ENCODE results near the gene KDM6A. TPM values are rescaled to one million over a fixed set of nuclear protein-coding genes. Genes with fewer than 3 reads are reported as not detected.

The KDM6A gene
- total and polyA plus RNA-seq, 2 of the 13 experiments (the other 11 are each of a cell fraction or from before 2014, with no cell fraction given) = 16.7 to 18.2 TPM

DNA sequence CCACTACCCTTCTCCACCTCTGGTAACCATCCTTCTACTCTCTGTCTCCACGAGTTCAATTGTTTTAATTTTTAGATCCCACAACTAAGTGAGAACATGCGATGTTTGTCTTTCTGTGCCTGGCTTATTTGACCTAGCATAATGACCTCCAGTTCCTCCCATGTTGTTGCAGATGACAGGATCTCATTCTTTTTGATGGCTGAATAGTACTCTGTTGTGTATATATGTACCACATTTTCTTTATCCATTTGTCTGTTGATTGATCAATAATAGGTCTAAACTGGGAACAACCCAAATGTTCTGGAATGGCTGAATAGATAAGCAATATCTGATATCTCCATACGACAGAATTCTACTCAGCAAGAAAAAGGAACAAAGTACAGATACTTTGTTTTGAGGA, 260.5 kb downstream of the KDM6A start:
- Histone ChIP-seq H3K36me3 (replicated peaks in 1 of 2; ENCODE audit: control insufficient read depth in 1 of 2, insufficient read depth in 2 of 2, low read length in 2 of 2) (no peaks in the 10 kb centered on the region), H3K27ac (ENCODE audit: extremely low read length, insufficient read depth, low read length) (no peak overlapping the region), H3K4me3 (replicated peaks in 1 of 3; ENCODE audit: insufficient read depth in 1 of 3, low read depth in 2 of 3, low read length in 3 of 3) (no peak overlapping the region), H3K9ac (ENCODE audit: insufficient read depth, low read depth, low read length) (no peak overlapping the region), H3K4me2 (ENCODE audit: low read depth, low read length) (no peak overlapping the region), H3K27me3 (ENCODE audit: control insufficient read depth in 1 of 2, insufficient read depth in 2 of 2, low read length in 2 of 2) (no peaks in the 10 kb centered on the region), H3K79me2 (ENCODE audit: insufficient read depth, low read length) (no peaks in the 10 kb centered on the region), H3K9me3 (ENCODE audit: low read length) (no peaks in the 10 kb centered on the region), H2AFZ (ENCODE audit: low read length) (no peak overlapping the region), H3K4me1 (ENCODE audit: insufficient read depth, low read length) (peaks cover 10% of the 10 kb centered on the region), H4K20me1 (ENCODE audit: insufficient read depth, low read length) (no peaks in the 10 kb centered on the region)
- POLR2A ChIA-PET = no interaction called here
- 68% methylated on average over 3 of the region's 3 CpGs for WGBS (ENCODE audit: low lambda C conversion rate)
- TF ChIP-seq ZIK1 (CRISPR knock-in tag; IDR thresholded peaks at IDR 0.05; ENCODE audit: borderline replicate concordance, low read depth) = no peak
- TF ChIP-seq YEATS4 (CRISPR knock-in tag; IDR thresholded peaks at IDR 0.05; ENCODE audit: borderline replicate concordance) = no peak
- TF ChIP-seq ZNF709 (CRISPR knock-in tag; IDR thresholded peaks at IDR 0.05) = no peak
- no peak for TF ChIP-seq NBN (conservative IDR thresholded peaks at IDR 0.05)
- no peak for TF ChIP-seq KMT2B (CRISPR knock-in tag; IDR thresholded peaks at IDR 0.05)
- TF ChIP-seq, protein P1, sequence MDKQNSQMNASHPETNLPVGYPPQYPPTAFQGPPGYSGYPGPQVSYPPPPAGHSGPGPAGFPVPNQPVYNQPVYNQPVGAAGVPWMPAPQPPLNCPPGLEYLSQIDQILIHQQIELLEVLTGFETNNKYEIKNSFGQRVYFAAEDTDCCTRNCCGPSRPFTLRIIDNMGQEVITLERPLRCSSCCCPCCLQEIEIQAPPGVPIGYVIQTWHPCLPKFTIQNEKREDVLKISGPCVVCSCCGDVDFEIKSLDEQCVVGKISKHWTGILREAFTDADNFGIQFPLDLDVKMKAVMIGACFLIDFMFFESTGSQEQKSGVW (CRISPR knock-in tag; IDR thresholded peaks at IDR 0.05; ENCODE audit: borderline replicate concordance) = no peak
- no peak for TF ChIP-seq AGO1 (IDR thresholded peaks at IDR 0.05; ENCODE audit: low read depth, low read length, poor library complexity, severe bottlenecking)
- TF ChIP-seq KAT8 (CRISPR knock-in tag; IDR thresholded peaks at IDR 0.05) = no peak
- TF ChIP-seq U2AF2 (IDR thresholded peaks at IDR 0.05; ENCODE audit: low read depth, low read length) = no peak
- TF ChIP-seq KMT2A (CRISPR knock-in tag; IDR thresholded peaks at IDR 0.05) = no peak
- TF ChIP-seq TARDBP (CRISPR knock-in tag; IDR thresholded peaks at IDR 0.05) = no peak
- no peak for TF ChIP-seq NR2C2 (CRISPR knock-in tag; IDR thresholded peaks at IDR 0.05; ENCODE audit: borderline replicate concordance)
- no peak for TF ChIP-seq ZNF562 (CRISPR knock-in tag; IDR thresholded peaks at IDR 0.05; ENCODE audit: borderline replicate concordance)
- TF ChIP-seq ZNF205 (CRISPR knock-in tag; IDR thresholded peaks at IDR 0.05) = no peak
- no peak for TF ChIP-seq REXO4 (CRISPR knock-in tag; IDR thresholded peaks at IDR 0.05; ENCODE audit: borderline replicate concordance)
- DNase-seq (ENCODE audit: low spot score) = no peak
- CTCF ChIA-PET (ENCODE audit: low intra/inter-chr PET ratio, low total read pairs) = no interaction called here
- in situ Hi-C loops (cut with HindIII; ENCODE audit: extremely low pct_ligation_motif_present, low pct_unique_long_range_greater_than_20kb) (no loop called here), intact Hi-C loops (cut with micrococcal nuclease; ENCODE audit: unreplicated experiment) (no loop called here)
- FAIRE-seq = no peak
- ATAC-seq = no peak
- no TSS peak for BruUV-seq (replicated peaks)
